ENCODE results near the gene RREB1. TPM values are rescaled to one million over a fixed set of nuclear protein-coding genes. Genes with fewer than 3 reads are reported as not detected.

RREB1 gene
- total RNA-seq, 1 experiment from 2014 or later = 35.8 TPM

DNA sequence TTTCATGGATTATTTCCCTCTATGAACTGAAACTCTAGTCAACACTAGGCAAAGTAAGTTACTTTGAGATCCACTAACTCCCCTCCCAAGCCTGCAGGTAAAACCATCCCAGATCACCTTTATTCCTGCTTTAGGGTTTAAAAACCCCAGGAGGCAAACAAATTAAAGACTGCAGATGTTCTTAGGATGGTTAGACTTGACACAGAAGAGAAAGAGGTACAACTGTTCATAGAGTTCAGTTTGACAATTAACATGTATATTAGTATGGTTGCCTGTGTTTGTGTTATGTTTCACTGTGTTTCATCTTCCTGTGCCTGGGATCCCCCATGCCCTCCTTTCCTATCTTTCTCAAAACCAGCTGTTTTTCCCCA is 53.5 kb downstream of the RREB1 start:
- H3K79me2 ChIP-seq (ENCODE audit: insufficient read depth, low read length) = no peaks in the 10 kb centered on the region; the same call in 1 of the 2 replicates
- no peak overlapping the region for H4K8ac ChIP-seq (replicated peaks; ENCODE audit: insufficient read length, low read depth, low read length)
- H2BK15ac ChIP-seq (ENCODE audit: low read depth, low read length) = no peak overlapping the region
- no peak overlapping the region for H2BK20ac ChIP-seq (ENCODE audit: low read depth, low read length, poor library complexity, severe bottlenecking)
- H3K56ac ChIP-seq (ENCODE audit: insufficient read length, low read depth, low read length) = no peak overlapping the region
- no peaks in the 10 kb centered on the region for H3K27me3 ChIP-seq (ENCODE audit: insufficient read depth, low read length)
- no peak overlapping the region for H3K23ac ChIP-seq (ENCODE audit: insufficient read length, low read depth, low read length)
- H3K4me3 Mint-ChIP-seq = no peak overlapping the region
- no peak for DNase-seq
- H2AK5ac ChIP-seq (ENCODE audit: insufficient read length, low read length) = no peak overlapping the region
- H2AFZ ChIP-seq (ENCODE audit: low read length) = no peak overlapping the region
- TF ChIP-seq, protein P1, sequence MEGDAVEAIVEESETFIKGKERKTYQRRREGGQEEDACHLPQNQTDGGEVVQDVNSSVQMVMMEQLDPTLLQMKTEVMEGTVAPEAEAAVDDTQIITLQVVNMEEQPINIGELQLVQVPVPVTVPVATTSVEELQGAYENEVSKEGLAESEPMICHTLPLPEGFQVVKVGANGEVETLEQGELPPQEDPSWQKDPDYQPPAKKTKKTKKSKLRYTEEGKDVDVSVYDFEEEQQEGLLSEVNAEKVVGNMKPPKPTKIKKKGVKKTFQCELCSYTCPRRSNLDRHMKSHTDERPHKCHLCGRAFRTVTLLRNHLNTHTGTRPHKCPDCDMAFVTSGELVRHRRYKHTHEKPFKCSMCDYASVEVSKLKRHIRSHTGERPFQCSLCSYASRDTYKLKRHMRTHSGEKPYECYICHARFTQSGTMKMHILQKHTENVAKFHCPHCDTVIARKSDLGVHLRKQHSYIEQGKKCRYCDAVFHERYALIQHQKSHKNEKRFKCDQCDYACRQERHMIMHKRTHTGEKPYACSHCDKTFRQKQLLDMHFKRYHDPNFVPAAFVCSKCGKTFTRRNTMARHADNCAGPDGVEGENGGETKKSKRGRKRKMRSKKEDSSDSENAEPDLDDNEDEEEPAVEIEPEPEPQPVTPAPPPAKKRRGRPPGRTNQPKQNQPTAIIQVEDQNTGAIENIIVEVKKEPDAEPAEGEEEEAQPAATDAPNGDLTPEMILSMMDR (conservative IDR thresholded peaks at IDR 0.05) = no peak
- no peak overlapping the region for H3T11ph ChIP-seq (ENCODE audit: low read length)
- no peak overlapping the region for H3K27ac ChIP-seq (ENCODE audit: insufficient read length, low read depth, low read length)
- no peak overlapping the region for H3K4me2 ChIP-seq (ENCODE audit: insufficient read depth, insufficient read length, low read length)
- no peak overlapping the region for H3K4ac ChIP-seq (ENCODE audit: low read depth, low read length)
- no peak overlapping the region for H2BK120ac ChIP-seq (ENCODE audit: low read depth, low read length, poor library complexity, severe bottlenecking)
- no peak overlapping the region for H3K14ac ChIP-seq (ENCODE audit: insufficient read depth, low read length)
- H4K20me1 ChIP-seq (ENCODE audit: control insufficient read depth, insufficient read depth, insufficient read length) = no peaks in the 10 kb centered on the region
- H3K27me3 Mint-ChIP-seq (ENCODE audit: low read depth) = no peaks in the 10 kb centered on the region
- H3K27ac Mint-ChIP-seq = no peak overlapping the region; a peak in 1 of 7 replicates
- no peaks in the 10 kb centered on the region for H3K23me2 ChIP-seq (ENCODE audit: insufficient read length, low read depth, low read length, poor library complexity, severe bottlenecking)
- H3K9me3 ChIP-seq (ENCODE audit: control insufficient read depth, low read depth, low read length) = no peaks in the 10 kb centered on the region
- peaks cover 48 to 72% of the 10 kb centered on the region in 2 experiments for H3K4me1 Mint-ChIP-seq
- H3K18ac ChIP-seq (ENCODE audit: insufficient read length, low read depth, low read length) = no peak overlapping the region
- no peak overlapping the region for H2BK12ac ChIP-seq (ENCODE audit: insufficient read length, low read depth, low read length)
- no peak overlapping the region for H3K9ac ChIP-seq (ENCODE audit: extremely low read depth, insufficient read length, low read length)
- no peak overlapping the region for H4K5ac ChIP-seq (ENCODE audit: insufficient read length, low read depth, low read length)
- H3K4me1 ChIP-seq (ENCODE audit: insufficient read depth, low read length) = peaks cover 8% of the 10 kb centered on the region; the same call in 1 of the 2 replicates
- no peak overlapping the region for H2BK5ac ChIP-seq (ENCODE audit: insufficient read length, low read length)
- H4K91ac ChIP-seq (ENCODE audit: insufficient read length, low read depth, low read length) = no peak overlapping the region
- no peaks in the 10 kb centered on the region for H3K9me3 Mint-ChIP-seq
- H3K79me1 ChIP-seq (ENCODE audit: insufficient read depth, low read depth, low read length, poor library complexity, severe bottlenecking) = no peaks in the 10 kb centered on the region
- peaks cover 0 to 2% (median 0%) of the 10 kb centered on the region in 3 experiments; a peak in 1 of 7 replicates for H3K36me3 Mint-ChIP-seq (ENCODE audit: insufficient read depth in 1 of 3, low read depth in 3 of 3)

Measured in H9 (cell line).